K562 (cell line): ENCODE data around the gene FAM124B. TPM values are rescaled to one million over a fixed set of nuclear protein-coding genes. Genes with fewer than 3 reads are reported as not detected.

ENCODE experiments used
- ATAC-seq: fragments of 200-7000 bp; cut with Tn5 transposase; 3 replicates; pipeline ENCODE4 v1.9.1; 2020; ENCODE audit warnings: moderate library complexity
- BruUV-seq: library from RNA; stranded (reverse); fragments of 400-500 nt; replicated peaks from 2 replicates; lab custom pipeline; 2021; lab: Mats Ljungman, UMichigan
- CTCF ChIA-PET: fragments of 300-600 bp; formaldehyde crosslinking; extraction: SDS; loops from one replicate; lab custom pipeline; 2021; ENCODE audit warnings: low intra/inter-chr PET ratio; lab: Yijun Ruan, JAX
- POLR2A ChIA-PET: fragments of 300-600, 350-650 bp; sonication (Branson Sonifier 250); formaldehyde crosslinking; extraction: SDS; loops from one replicate; lab custom pipeline; 2021; ENCODE audit warnings: antibody characterized with exemption, inconsistent platforms; lab: Yijun Ruan, JAX
- DNase-seq, 4 experiments: peaks; one replicate each; pipeline versions ENCODE4 v3.0.0 to v3.0.0-alpha.2; 2011 to 2018; ENCODE audit warnings: low spot score in 3 of 4, mixed read lengths in 3 of 4; ENCODE audit errors: extremely low read depth in 1 of 4
- FAIRE-seq: peaks from 2 replicates; lab custom pipeline; 2011; peaks lifted over from hg19 to GRCh38; lab: Jason Lieb, UNC
- H2AFZ ChIP-seq: 2 replicates; pipeline ENCODE4 v1.6.0; 2011; ENCODE audit warnings: low read depth, low read length, control low read depth, inconsistent platforms
- H3K27ac ChIP-seq: fragments of 200-600 bp; 3 replicates; pipeline ENCODE4 v1.8.0; 2011; ENCODE audit warnings: low read depth, mild to moderate bottlenecking, control low read depth, inconsistent platforms, low read length, moderate library complexity, mixed read lengths; ENCODE audit errors: extremely low read depth
- H3K27me3 ChIP-seq, 2 experiments: fragments of 300-600 bp in 1 of 2; 2 replicates in 1 of 2; 3 replicates in 1 of 2; pipeline versions ENCODE4 v1.6.0 to v1.8.0; 2011; ENCODE audit warnings: inconsistent platforms in 2 of 2, low read length in 2 of 2, mild to moderate bottlenecking in 1 of 2, mixed read lengths in 1 of 2, moderate library complexity in 1 of 2; ENCODE audit not compliant: control insufficient read depth in 2 of 2, insufficient read depth in 2 of 2
- H3K36me3 ChIP-seq: fragments of 300-600 bp; 3 replicates; pipeline ENCODE4 v1.8.0; 2011; ENCODE audit warnings: mild to moderate bottlenecking, low read length, inconsistent platforms; ENCODE audit not compliant: control insufficient read depth, insufficient read depth
- H3K4me1 ChIP-seq, 2 experiments: fragments of 200-600 bp in 1 of 2; replicated peaks in 1 of 2; 2 replicates in 1 of 2; 3 replicates in 1 of 2; pipeline versions ENCODE4 v1.5.1 to v1.8.0; 2011; ENCODE audit warnings: inconsistent platforms in 2 of 2, low read length in 2 of 2, mild to moderate bottlenecking in 1 of 2, mixed read lengths in 1 of 2, moderate library complexity in 1 of 2; ENCODE audit not compliant: control insufficient read depth in 2 of 2, insufficient read depth in 2 of 2
- H3K4me2 ChIP-seq: 2 replicates; pipeline ENCODE4 v1.6.1; 2011; ENCODE audit warnings: low read length, control low read depth, inconsistent platforms, mixed read lengths; ENCODE audit not compliant: insufficient read depth
- H3K4me3 ChIP-seq: fragments of 200-600 bp; sonication (generic), shearing (Covaris generic); 2 replicates; pipeline ENCODE4 v1.5.1; 2016; ENCODE audit warnings: control low read depth, inconsistent platforms
- H3K79me2 ChIP-seq: fragments of 200-600 bp; 3 replicates; pipeline ENCODE4 v1.8.0; 2011; ENCODE audit warnings: low read length, inconsistent platforms; ENCODE audit not compliant: control insufficient read depth, insufficient read depth
- H3K9ac ChIP-seq, 2 experiments: 2 replicates each; pipeline versions ENCODE4 v1.6.0 to v1.6.1; 2011; ENCODE audit warnings: low read depth in 2 of 2, low read length in 2 of 2, control low read depth in 1 of 2, inconsistent platforms in 1 of 2, mild to moderate bottlenecking in 1 of 2, mixed read lengths in 1 of 2; ENCODE audit not compliant: insufficient read depth in 1 of 2
- H3K9me1 ChIP-seq: one replicate; pipeline ENCODE4 v1.6.0; 2011; ENCODE audit warnings: inconsistent platforms, mild to moderate bottlenecking, low read length, moderate library complexity; ENCODE audit not compliant: control insufficient read depth, insufficient read depth
- H3K9me3 ChIP-seq: replicated peaks from 2 replicates; pipeline ENCODE4 v1.5.1; 2011; ENCODE audit warnings: low read depth, low read length, inconsistent platforms; ENCODE audit not compliant: control insufficient read depth, insufficient read depth
- H4K20me1 ChIP-seq: replicated peaks from 2 replicates; pipeline ENCODE4 v1.6.1; 2011; ENCODE audit warnings: low read length, inconsistent platforms, mixed read lengths; ENCODE audit not compliant: control insufficient read depth, insufficient read depth
- AFF1 ChIP-seq, 2 experiments: fragments of 450-650 bp; IDR thresholded peaks; 2 replicates each; pipeline ENCODE4 v1.6.1; 2018; ENCODE audit warnings: mild to moderate bottlenecking in 2 of 2, low read depth in 1 of 2; ENCODE audit not compliant: partially characterized antibody in 2 of 2
- CXXC5 ChIP-seq: fragments of 250-450 bp; sonication (Bioruptor Pico); IDR thresholded peaks from 2 replicates; pipeline ENCODE4 v1.8.0; 2022; ENCODE audit warnings: inconsistent platforms, mild to moderate bottlenecking, moderate library complexity
- EWSR1 ChIP-seq: fragments of 450-650 bp; IDR thresholded peaks from 2 replicates; pipeline ENCODE4 v1.6.1; 2018; ENCODE audit warnings: borderline replicate concordance, mild to moderate bottlenecking, low read depth, moderate library complexity; ENCODE audit not compliant: partially characterized antibody
- FOS ChIP-seq: IDR thresholded peaks from 3 replicates; pipeline ENCODE4 v1.6.1; 2011; ENCODE audit not compliant: insufficient read length; ENCODE audit errors: extremely low read depth
- HMG20B ChIP-seq: fragments of 250-450 bp; sonication (Bioruptor Pico); IDR thresholded peaks from 2 replicates; pipeline ENCODE4 v1.5.0; 2021; ENCODE audit warnings: mild to moderate bottlenecking
- KDM5B ChIP-seq: fragments of 200-600 bp; sonication (generic); IDR thresholded peaks from 2 replicates; pipeline ENCODE4 v1.6.1; 2012; ENCODE audit warnings: low read depth, mild to moderate bottlenecking, moderate library complexity, low read length, control low read depth, inconsistent platforms; ENCODE audit not compliant: insufficient replicate concordance
- WGBS: fragments of 100-300 bp; shearing (Covaris generic); methylation state at CpG from one replicate; pipeline ENCODE4 v1.1.6; 2016; ENCODE audit warnings: low coverage, mixed read lengths; ENCODE audit not compliant: insufficient coverage; ENCODE audit errors: missing lambda C conversion rate; 5-methylcytosine and 5-hydroxymethylcytosine counted together
- in situ Hi-C: fragments of 300-500 bp; cut with MboI; formaldehyde crosslinking; loops from 4 replicates; pipeline ENCODE4 v1.15.0; 2018; ENCODE audit warnings: inconsistent platforms, mixed read lengths
- intact Hi-C: fragments of 100-400 bp; cut with micrococcal nuclease; formaldehyde crosslinking; loops from 2 replicates; pipeline ENCODE4 v1.14.2; 2022
- polyA plus RNA-seq, 8 experiments: library from polyadenylated mRNA; depleted of rRNA in 4 of 8; stranded (reverse) in 5 of 8; unstranded in 3 of 8; fragments of >200 nt; fragmentation: Nextera tagmentation in 2 of 8; fragmentation: Illumina TruSeq in 1 of 8; extraction: Ambion mirVana in 2 of 8; extraction: Trizol in 1 of 8; gene quantifications; 2 replicates each; pipeline versions ENCODE4 v1.2.1 to v1.2.3, GENCODE V29; 2011 to 2014; ENCODE audit warnings: inconsistent platforms in 1 of 8, missing spikeins in 1 of 8
- total RNA-seq, 7 experiments: library from RNA; depleted of rRNA in 6 of 7; stranded (reverse); fragments of >200 nt in 6 of 7; fragmentation: Illumina TruSeq in 2 of 7; extraction: Trizol in 2 of 7; gene quantifications; 2 replicates each; pipeline versions ENCODE4 v1.2.1 to v1.2.3, GENCODE V29; 2011 to 2021; ENCODE audit warnings: low replicate concordance in 1 of 7
- TF ChIP-seq, protein P1 (sequence below): fragments of 200-600 bp; sonication (generic); IDR thresholded peaks from one replicate; pipeline ENCODE4 v1.6.1; 2012; ENCODE audit warnings: mild to moderate bottlenecking, low read depth, low read length, inconsistent platforms

The FAM124B gene
- total and polyA plus RNA-seq, 9 of the 15 experiments (the other 6 are each of a cell fraction or from before 2014, with no cell fraction given), result 6.2 to 21.4 (median 9.3) TPM

DNA sequence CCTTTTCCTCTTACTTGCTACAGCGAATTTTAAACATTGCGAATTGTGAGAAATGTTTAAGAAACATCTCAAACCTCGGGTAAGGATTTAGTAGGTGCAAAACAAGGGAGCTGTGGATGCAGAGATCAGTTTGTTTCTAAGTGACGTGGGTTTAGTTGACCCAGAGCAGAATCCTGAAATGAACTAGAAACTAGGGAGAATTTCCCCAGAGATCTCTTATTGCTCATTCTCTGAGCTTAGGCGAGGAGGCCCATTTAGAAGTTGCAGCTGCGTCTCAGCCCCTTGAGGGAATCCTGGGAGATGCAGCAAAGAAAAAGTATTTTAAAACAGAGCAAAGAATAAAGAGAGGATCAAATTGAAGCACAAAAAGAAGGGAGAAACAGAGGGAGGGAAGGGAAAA, 29.3 kb downstream of the FAM124B start:
- H3K4me1 ChIP-seq, result no peaks in the 10 kb centered on the region
- no peaks in the 10 kb centered on the region for H4K20me1 ChIP-seq
- no peak overlapping the region for H3K9ac ChIP-seq
- H3K9me3 ChIP-seq, result no peaks in the 10 kb centered on the region
- H3K4me3 ChIP-seq, result no peak overlapping the region
- intact Hi-C loops, result no loop called here
- no peaks in the 10 kb centered on the region for H3K79me2 ChIP-seq
- no TSS peak for BruUV-seq
- in situ Hi-C loops, result no loop called here
- no peak overlapping the region for H3K4me2 ChIP-seq
- no peak overlapping the region for H3K27ac ChIP-seq
- DNase-seq, result no peak
- no peaks in the 10 kb centered on the region for H3K27me3 ChIP-seq
- ChIA-PET POLR2A (interaction anchor here (0.6 to 1.1 kb wide), 3 partner anchors 15 to 85 kb away, joined by 3 read pairs; no protein-coding TSS in a partner anchor), CTCF (no interaction called here)
- no peak for ATAC-seq
- H2AFZ ChIP-seq, result 0 out of 2 replicates have a peak overlapping the region, but pooled peaks have one; percentile 31
- no peak for FAIRE-seq
- H3K36me3 ChIP-seq, result no peaks in the 10 kb centered on the region
- WGBS, result 55% methylated on average over 4 of the region's 6 CpGs
- no peaks in the 10 kb centered on the region for H3K9me1 ChIP-seq
- no peak for TF ChIP-seq HMG20B
- TF ChIP-seq KDM5B, result no peak
- TF ChIP-seq, protein P1, sequence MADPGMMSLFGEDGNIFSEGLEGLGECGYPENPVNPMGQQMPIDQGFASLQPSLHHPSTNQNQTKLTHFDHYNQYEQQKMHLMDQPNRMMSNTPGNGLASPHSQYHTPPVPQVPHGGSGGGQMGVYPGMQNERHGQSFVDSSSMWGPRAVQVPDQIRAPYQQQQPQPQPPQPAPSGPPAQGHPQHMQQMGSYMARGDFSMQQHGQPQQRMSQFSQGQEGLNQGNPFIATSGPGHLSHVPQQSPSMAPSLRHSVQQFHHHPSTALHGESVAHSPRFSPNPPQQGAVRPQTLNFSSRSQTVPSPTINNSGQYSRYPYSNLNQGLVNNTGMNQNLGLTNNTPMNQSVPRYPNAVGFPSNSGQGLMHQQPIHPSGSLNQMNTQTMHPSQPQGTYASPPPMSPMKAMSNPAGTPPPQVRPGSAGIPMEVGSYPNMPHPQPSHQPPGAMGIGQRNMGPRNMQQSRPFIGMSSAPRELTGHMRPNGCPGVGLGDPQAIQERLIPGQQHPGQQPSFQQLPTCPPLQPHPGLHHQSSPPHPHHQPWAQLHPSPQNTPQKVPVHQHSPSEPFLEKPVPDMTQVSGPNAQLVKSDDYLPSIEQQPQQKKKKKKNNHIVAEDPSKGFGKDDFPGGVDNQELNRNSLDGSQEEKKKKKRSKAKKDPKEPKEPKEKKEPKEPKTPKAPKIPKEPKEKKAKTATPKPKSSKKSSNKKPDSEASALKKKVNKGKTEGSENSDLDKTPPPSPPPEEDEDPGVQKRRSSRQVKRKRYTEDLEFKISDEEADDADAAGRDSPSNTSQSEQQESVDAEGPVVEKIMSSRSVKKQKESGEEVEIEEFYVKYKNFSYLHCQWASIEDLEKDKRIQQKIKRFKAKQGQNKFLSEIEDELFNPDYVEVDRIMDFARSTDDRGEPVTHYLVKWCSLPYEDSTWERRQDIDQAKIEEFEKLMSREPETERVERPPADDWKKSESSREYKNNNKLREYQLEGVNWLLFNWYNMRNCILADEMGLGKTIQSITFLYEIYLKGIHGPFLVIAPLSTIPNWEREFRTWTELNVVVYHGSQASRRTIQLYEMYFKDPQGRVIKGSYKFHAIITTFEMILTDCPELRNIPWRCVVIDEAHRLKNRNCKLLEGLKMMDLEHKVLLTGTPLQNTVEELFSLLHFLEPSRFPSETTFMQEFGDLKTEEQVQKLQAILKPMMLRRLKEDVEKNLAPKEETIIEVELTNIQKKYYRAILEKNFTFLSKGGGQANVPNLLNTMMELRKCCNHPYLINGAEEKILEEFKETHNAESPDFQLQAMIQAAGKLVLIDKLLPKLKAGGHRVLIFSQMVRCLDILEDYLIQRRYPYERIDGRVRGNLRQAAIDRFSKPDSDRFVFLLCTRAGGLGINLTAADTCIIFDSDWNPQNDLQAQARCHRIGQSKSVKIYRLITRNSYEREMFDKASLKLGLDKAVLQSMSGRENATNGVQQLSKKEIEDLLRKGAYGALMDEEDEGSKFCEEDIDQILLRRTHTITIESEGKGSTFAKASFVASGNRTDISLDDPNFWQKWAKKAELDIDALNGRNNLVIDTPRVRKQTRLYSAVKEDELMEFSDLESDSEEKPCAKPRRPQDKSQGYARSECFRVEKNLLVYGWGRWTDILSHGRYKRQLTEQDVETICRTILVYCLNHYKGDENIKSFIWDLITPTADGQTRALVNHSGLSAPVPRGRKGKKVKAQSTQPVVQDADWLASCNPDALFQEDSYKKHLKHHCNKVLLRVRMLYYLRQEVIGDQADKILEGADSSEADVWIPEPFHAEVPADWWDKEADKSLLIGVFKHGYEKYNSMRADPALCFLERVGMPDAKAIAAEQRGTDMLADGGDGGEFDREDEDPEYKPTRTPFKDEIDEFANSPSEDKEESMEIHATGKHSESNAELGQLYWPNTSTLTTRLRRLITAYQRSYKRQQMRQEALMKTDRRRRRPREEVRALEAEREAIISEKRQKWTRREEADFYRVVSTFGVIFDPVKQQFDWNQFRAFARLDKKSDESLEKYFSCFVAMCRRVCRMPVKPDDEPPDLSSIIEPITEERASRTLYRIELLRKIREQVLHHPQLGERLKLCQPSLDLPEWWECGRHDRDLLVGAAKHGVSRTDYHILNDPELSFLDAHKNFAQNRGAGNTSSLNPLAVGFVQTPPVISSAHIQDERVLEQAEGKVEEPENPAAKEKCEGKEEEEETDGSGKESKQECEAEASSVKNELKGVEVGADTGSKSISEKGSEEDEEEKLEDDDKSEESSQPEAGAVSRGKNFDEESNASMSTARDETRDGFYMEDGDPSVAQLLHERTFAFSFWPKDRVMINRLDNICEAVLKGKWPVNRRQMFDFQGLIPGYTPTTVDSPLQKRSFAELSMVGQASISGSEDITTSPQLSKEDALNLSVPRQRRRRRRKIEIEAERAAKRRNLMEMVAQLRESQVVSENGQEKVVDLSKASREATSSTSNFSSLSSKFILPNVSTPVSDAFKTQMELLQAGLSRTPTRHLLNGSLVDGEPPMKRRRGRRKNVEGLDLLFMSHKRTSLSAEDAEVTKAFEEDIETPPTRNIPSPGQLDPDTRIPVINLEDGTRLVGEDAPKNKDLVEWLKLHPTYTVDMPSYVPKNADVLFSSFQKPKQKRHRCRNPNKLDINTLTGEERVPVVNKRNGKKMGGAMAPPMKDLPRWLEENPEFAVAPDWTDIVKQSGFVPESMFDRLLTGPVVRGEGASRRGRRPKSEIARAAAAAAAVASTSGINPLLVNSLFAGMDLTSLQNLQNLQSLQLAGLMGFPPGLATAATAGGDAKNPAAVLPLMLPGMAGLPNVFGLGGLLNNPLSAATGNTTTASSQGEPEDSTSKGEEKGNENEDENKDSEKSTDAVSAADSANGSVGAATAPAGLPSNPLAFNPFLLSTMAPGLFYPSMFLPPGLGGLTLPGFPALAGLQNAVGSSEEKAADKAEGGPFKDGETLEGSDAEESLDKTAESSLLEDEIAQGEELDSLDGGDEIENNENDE, result no peak
- TF ChIP-seq FOS, result no peak
- TF ChIP-seq EWSR1, result no peak
- no peak for TF ChIP-seq CXXC5 (CRISPR knock-in tag)
- no peak for TF ChIP-seq AFF1 (IDR thresholded peaks at IDR 0.05; ENCODE audit: low read depth in 1 of 2, partially characterized antibody in 2 of 2)
